Measurements from ENCODE around the gene CLPSL1. TPM values are rescaled to one million over a fixed set of nuclear protein-coding genes. Genes with fewer than 3 reads are reported as not detected.

CLPSL1 gene
- total and polyA plus RNA-seq, 12 donors = not detected

DNA sequence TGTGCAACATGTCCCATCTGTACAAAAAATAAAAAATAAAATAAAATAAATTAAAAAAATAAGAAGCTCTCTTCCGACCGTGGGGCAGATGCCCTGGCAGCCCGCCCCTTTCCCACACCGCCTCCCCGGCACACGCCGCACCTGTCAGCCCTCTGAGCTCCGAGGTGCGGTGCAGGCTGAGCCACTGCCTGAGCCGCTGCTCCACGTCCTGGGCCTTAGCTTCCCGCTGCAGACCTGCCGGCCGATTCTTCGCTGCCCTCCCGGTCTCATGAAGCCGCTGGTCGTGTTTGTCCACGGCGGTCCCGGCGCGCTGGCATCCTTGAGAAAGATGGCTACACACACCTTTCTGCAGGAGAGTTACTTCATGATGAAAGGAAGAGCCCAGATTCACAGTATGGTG, 15.1 kb upstream of the CLPSL1 start:
- no peaks in the 10 kb centered on the region for H3K36me3 ChIP-seq (replicated peaks in 1 of 2)
- no peaks in the 10 kb centered on the region for H3K4me1 ChIP-seq (replicated peaks in 1 of 2)
- no peaks in the 10 kb centered on the region for H3K9me3 ChIP-seq (replicated peaks in 1 of 3)
- DNase-seq = no peak
- H3K27me3 ChIP-seq = peaks cover 28% of the 10 kb centered on the region
- H3K4me3 ChIP-seq = no peak overlapping the region
- 52 to 90% (median 82%) methylated on average over 22 to 23 of the region's 23 CpGs for WGBS, 4 donors
- intact Hi-C loops (cut with DNase I) = no loop called here
- no peak for TF ChIP-seq POLR2A (IDR thresholded peaks at IDR 0.05)
- TF ChIP-seq, protein P1, sequence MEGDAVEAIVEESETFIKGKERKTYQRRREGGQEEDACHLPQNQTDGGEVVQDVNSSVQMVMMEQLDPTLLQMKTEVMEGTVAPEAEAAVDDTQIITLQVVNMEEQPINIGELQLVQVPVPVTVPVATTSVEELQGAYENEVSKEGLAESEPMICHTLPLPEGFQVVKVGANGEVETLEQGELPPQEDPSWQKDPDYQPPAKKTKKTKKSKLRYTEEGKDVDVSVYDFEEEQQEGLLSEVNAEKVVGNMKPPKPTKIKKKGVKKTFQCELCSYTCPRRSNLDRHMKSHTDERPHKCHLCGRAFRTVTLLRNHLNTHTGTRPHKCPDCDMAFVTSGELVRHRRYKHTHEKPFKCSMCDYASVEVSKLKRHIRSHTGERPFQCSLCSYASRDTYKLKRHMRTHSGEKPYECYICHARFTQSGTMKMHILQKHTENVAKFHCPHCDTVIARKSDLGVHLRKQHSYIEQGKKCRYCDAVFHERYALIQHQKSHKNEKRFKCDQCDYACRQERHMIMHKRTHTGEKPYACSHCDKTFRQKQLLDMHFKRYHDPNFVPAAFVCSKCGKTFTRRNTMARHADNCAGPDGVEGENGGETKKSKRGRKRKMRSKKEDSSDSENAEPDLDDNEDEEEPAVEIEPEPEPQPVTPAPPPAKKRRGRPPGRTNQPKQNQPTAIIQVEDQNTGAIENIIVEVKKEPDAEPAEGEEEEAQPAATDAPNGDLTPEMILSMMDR (IDR thresholded peaks at IDR 0.05) = no peak
- no peak overlapping the region for H3K27ac ChIP-seq

DNA sequence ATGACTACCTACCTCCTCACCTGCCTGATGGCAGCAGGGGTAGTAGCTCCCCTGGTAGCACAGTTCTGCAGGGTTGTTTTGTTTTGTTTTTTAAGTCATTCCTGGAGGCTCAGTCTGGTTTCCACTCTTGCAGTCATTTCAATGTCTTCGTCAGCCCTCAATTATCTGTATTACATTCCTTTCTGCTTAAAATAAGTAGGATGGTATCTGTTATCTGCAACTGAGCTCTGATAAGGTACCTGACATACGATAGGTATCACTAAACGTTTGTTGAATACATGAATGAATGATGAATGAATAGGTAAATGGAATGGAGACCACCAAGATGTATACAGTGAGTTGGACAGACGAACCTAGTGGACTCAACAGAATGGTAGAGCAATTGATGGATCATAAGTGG, 11.6 kb upstream of the CLPSL1 start:
- 71 to 76% (median 72%) methylated on average over 4 of the region's 4 CpGs for WGBS, 4 donors
- no peak for TF ChIP-seq POLR2A (IDR thresholded peaks at IDR 0.05)
- TF ChIP-seq, protein P1 (IDR thresholded peaks at IDR 0.05) = no peak
- H3K4me1 ChIP-seq (replicated peaks in 1 of 2) = no peaks in the 10 kb centered on the region
- H3K36me3 ChIP-seq (replicated peaks in 1 of 2) = no peaks in the 10 kb centered on the region
- H3K27me3 ChIP-seq = peaks cover 16% of the 10 kb centered on the region
- intact Hi-C loops (cut with DNase I) = no loop called here
- H3K4me3 ChIP-seq = no peak overlapping the region
- no peaks in the 10 kb centered on the region for H3K9me3 ChIP-seq (replicated peaks in 1 of 3)
- no peak for DNase-seq
- H3K27ac ChIP-seq = no peak overlapping the region

GRCh38 chr6:35771343-35771627, 9.5 kb upstream of the CLPSL1 start:
- peaks cover 8% of the 10 kb centered on the region for H3K27me3 ChIP-seq
- no peak overlapping the region for H3K4me3 ChIP-seq
- TF ChIP-seq POLR2A (IDR thresholded peaks at IDR 0.05) = no peak
- DNase-seq = no peak
- no peak overlapping the region for H3K27ac ChIP-seq
- WGBS, 4 donors = 56 to 73% (median 71%) methylated on average over 3 to 5 of the region's 5 CpGs; no CpG with 5 or more reads in 1 of the 4 donors
- peaks cover 1 to 2% of the 10 kb centered on the region in 2 donors for H3K4me1 ChIP-seq (replicated peaks in 1 of 2)
- H3K9me3 ChIP-seq (replicated peaks in 1 of 3) = no peaks in the 10 kb centered on the region
- intact Hi-C loops (cut with DNase I) = no loop called here
- H3K36me3 ChIP-seq (replicated peaks in 1 of 2) = no peaks in the 10 kb centered on the region

GRCh38 chr6:35774116-35774794, 6.6 kb upstream of the CLPSL1 start:
- Histone ChIP-seq H3K36me3 (replicated peaks in 1 of 2) (no peaks in the 10 kb centered on the region), H3K9me3 (replicated peaks in 1 of 3) (no peaks in the 10 kb centered on the region), H3K27me3 (peaks cover 12% of the 10 kb centered on the region), H3K4me1 (replicated peaks in 1 of 2) (peaks cover 6 to 7% of the 10 kb centered on the region in 2 donors), H3K27ac (no peak overlapping the region), H3K4me3 (no peak overlapping the region)
- 71 to 82% (median 75%) methylated on average over 11 of the region's 11 CpGs for whole genome bisulfite sequencing, 4 donors
- no peak for TF ChIP-seq POLR2A (IDR thresholded peaks at IDR 0.05)
- TF ChIP-seq, protein P1 (IDR thresholded peaks at IDR 0.05) = no peak
- DNase-seq = no peak
- intact Hi-C loops (cut with DNase I) = no loop called here

GRCh38 chr6:35775031-35775430, 5.8 kb upstream of the CLPSL1 start:
- Histone ChIP-seq H3K9me3 (replicated peaks in 1 of 3) (no peaks in the 10 kb centered on the region), H3K4me1 (replicated peaks in 1 of 2) (peaks cover 6 to 7% of the 10 kb centered on the region in 2 donors), H3K36me3 (replicated peaks in 1 of 2) (no peaks in the 10 kb centered on the region), H3K4me3 (no peak overlapping the region), H3K27me3 (peaks cover 12% of the 10 kb centered on the region), H3K27ac (no peak overlapping the region)
- 66 to 83% (median 73%) methylated on average over 6 of the region's 6 CpGs for WGBS, 4 donors
- intact Hi-C loops (cut with DNase I) = no loop called here
- no peak for DNase-seq
- TF ChIP-seq, protein P1 (IDR thresholded peaks at IDR 0.05) = no peak
- TF ChIP-seq POLR2A (IDR thresholded peaks at IDR 0.05) = no peak
